Right kidney (tissue), 1 donor: ENCODE data around the gene CNTNAP5.
"Not testable (repeated sequence)": the region's sequence is repeated elsewhere in the genome, so short reads cannot be mapped to it uniquely, and the experiment has no call there.

Experiments used
- DNase-seq: peaks from one replicate; pipeline ENCODE4 v3.0.0-alpha.2; 2016

The CNTNAP5 gene

DNA sequence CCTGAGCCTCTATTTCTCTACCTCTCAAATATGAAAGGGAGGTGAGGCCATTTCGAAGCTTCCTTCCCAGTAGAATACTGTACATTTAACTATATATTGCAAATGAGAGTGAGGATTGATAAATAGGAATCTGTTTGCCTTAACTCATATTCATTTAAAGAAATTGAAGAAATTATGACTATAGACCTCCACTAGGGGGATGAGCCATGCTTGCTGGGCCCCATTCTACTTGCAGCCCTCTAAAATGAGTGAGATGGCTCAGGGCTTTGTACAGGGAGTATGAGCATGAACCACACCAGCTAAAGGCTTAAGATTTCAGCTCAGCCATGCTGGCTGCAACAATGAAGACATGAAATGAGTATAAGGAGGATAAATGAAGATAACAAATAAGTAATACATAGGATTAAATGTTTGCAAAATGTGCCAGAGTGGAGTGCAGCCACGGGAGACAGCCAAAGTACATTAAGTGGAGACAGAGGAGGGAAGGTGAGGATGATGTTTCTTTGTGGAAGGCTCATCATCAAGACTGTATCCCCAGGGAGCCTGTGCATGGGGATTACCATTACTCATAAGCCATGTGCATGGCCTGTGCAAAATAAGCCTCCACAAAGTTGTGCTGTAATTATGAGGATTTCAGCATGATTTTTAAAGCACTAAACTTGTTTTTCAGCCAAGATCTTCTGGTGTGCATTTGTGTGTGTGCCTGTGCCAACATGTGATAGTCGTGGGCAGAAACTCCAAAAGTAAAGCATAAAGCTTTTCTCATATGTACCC lies 300.8 kb downstream of the CNTNAP5 start:
- no peak for DNase-seq

DNA sequence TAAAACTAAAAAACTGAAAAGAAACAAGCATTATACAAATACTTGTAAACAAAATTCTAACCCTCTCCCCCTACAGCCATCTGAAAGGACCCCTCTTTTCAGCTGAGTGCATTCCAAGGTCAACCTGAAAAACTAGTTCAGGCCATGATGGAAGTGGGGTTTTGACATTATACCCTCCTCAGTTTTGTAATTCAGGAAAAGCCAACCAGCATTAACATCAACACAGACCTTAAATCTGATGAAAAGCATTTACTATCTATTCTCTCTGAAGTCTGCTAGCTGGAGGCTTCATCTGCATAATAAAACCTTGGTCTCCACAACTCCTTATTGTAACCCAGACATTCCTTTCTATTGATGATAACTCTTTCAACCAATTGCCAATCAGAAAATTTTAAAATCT lies 302.2 kb downstream of the CNTNAP5 start:
- DNase-seq: no peak

- no peak for DNase-seq
Observed at GRCh38 chr2:124328397-124328796, 303.3 kb downstream of the CNTNAP5 start.

GRCh38 chr2:124333784-124334183 lies 308.7 kb downstream of the CNTNAP5 start:
- DNase-seq: no peak

DNA sequence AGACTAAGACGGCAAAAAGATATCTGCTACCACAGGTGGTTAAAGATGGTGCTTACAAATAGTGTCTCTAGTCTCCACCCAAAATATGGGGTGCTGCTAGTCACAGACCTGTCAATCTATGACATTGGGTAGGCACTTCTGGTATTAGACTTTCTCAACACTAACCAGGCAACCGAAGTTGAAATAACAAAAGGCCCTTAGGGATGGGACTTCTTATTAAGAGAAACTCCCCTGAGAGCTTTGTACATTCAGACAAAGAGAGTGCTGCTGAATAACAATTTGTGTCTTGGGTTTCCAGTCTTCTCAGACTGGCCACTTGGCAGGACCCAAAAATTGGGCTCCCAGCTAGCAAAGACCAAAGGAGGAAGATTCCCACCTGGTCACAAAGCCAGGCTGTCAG lies 310.0 kb downstream of the CNTNAP5 start:
- DNase-seq: no peak

- DNase-seq: no peak
Observed at GRCh38 chr2:124339709-124340108, 314.6 kb downstream of the CNTNAP5 start.

DNA sequence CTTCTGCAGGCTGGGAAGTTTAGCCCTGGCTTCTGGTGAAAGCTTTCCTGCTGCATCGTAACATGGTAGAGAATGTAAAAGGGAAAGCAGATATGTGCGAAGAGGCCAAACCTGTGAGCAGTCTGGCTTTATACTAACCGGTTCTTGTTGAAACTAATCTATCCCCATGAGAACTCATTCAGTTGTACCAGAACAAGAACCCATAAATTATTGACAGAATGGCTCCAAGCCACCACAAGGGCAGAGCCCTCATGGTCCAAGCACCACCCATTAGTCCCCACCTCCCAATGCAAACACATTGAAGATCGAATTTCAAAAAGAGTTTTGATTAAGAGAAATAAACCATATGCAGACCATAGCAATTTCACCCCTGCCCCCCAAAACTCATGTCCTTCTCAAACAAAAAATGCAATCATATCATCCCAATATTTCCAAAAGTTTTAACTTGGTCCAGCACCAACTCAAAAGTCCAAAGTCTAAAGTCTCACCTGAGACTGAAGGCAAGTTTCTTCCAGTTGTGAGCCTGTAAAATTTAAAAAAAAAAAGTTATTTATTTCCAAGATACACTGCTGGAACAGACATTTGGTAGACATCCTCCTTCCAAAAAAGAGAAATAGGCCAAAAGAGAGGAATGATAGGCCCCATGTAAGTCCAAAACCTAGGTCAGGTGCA lies 318.9 kb downstream of the CNTNAP5 start:
- DNase-seq: no peak

- DNase-seq: no peak
Observed at GRCh38 chr2:124347209-124347608, 322.1 kb downstream of the CNTNAP5 start.

GRCh38 chr2:124353656-124354055 lies 328.6 kb downstream of the CNTNAP5 start:
- no peak for DNase-seq

- DNase-seq: no peak
Observed at GRCh38 chr2:124354466-124354865, 329.4 kb downstream of the CNTNAP5 start.

GRCh38 chr2:124361966-124362365 lies 336.9 kb downstream of the CNTNAP5 start:
- DNase-seq: not testable (repeated sequence)

- no peak for DNase-seq
Observed at GRCh38 chr2:124369181-124369580, 344.1 kb downstream of the CNTNAP5 start.

GRCh38 chr2:124380221-124380749 lies 355.2 kb downstream of the CNTNAP5 start:
- DNase-seq: no peak

DNA sequence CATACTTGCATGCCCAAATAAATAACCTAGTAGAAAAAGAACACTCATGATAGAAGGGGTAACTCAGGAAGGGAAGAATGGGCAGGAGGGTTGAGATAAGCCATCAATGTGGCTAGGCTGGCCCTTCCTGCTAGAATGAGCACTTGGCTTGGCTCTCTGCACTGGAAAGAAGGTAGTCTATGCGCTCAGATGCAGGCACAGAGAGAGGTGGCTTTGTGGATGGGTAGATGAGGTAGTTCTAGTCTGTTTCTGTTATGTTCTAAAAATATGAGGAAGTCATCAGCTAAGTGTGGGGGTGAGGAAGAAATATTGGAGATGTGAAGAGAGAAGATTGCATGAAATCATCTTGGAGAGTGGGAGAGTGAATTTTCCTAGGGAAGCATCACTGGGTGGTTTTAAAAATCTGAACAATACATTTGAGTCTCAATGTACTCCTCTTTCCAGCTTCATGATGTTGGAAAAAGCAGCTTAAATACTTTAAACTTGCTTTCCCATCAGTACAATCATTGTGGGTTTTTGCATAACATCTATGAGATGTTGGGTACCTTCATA lies 357.1 kb downstream of the CNTNAP5 start:
- DNase-seq: no peak

GRCh38 chr2:124395961-124396360 lies 370.9 kb downstream of the CNTNAP5 start:
- no peak for DNase-seq

DNA sequence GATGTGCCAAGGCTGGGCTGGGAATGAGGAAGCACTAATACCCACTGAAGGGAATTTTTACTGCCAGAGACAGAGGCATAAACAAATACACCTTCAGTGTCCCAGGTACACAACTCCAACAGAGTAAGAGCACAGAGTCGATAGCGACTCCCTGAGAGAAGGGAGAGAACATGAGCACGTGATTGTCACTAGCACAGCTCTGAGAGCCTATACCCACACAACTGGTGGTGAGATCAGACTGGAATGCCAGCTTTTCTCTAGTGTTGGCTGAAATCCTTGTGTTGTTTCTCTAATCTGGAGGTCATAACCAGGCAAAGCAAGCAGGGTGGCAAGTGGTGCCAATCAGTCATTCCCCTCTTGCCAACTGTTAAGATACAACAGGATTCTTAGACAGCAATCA lies 377.2 kb downstream of the CNTNAP5 start:
- no peak for DNase-seq

DNA sequence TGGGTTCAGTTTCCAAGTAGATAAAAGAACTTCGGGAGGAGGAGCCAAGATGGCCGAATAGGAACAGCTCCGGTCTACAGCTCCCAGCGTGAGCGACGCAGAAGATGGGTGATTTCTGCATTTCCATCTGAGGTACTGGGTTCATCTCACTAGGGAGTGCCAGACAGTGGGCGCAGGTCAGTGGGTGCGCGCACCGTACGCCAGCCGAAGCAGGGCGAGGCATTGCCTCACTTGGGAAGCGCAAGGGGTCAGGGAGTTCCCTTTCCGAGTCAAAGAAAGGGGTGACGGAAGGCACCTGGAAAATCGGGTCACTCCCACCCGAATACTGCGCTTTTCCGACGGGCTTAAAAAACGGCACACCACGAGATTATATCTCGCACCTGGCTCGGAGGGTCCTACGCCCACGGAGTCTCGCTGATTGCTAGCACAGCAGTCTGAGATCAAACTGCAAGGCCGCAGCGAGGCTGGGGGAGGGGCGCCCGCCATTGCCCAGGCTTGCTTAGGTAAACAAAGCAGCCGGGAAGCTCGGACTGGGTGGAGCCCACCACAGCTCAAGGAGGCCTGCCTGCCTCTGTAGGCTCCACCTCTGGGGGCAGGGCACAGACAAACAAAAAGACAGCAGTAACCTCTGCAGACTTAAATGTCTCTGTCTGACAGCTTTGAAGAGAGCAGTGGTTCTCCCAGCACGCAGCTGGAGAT lies 382.9 kb downstream of the CNTNAP5 start:
- not testable (repeated sequence) for DNase-seq

DNA sequence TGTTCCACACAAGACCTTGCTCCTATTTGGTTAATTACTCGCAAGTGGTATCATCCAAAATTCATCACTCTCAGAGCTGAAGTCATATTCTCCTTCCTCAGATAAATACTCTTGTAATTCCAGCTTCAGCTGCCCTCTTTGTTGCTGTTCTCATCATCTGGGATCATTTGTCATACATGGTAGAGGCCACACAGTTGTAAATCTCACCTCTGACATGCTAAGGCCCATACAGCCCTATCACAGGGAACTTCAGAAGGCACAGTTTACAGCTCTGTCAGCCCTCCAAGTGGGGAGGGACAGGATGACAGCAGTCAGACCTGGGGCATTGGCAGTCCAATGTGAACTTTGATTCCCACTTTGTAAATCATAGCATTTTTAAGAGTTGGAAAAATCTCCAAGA lies 399.0 kb downstream of the CNTNAP5 start:
- no peak for DNase-seq

- DNase-seq: no peak
Observed at GRCh38 chr2:124426122-124426521, 401.0 kb downstream of the CNTNAP5 start.

GRCh38 chr2:124426625-124427024 lies 401.5 kb downstream of the CNTNAP5 start:
- no peak for DNase-seq

DNA sequence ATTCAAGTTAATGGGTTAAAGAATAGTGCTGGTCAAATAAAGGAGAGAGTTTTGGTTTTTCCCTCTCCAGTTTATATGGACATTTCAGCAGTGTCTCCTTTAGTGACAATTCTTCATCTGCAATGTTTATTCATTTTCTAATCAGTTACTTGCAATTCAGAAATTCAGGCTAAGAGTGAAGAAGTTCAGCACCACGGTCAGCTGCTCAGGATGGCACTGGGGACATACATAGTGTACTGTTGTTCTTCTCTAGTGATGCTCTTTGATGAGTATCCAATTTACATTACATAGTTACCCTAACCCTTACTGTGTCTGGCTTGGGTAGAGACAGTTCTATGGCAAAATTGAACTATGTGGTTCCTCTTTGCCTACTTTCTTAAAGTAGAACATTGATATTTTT lies 412.7 kb downstream of the CNTNAP5 start:
- DNase-seq: no peak

GRCh38 chr2:124450481-124450880 lies 425.4 kb downstream of the CNTNAP5 start:
- no peak for DNase-seq

- DNase-seq: no peak
Observed at GRCh38 chr2:124476291-124476690, 451.2 kb downstream of the CNTNAP5 start.
